HG02885 (cell line): Measurements from ENCODE around the gene KRTAP5-4.
"Not testable (repeated sequence)": the region's sequence is repeated elsewhere in the genome, so short reads cannot be mapped to it uniquely, and the experiment has no call there.

Source experiments
- ATAC-seq: cut with Tn5 transposase; IDR thresholded peaks from one replicate; pipeline ENCODE4 v1.9.1; 2021; ENCODE audit warnings: mild to moderate bottlenecking; ENCODE audit not compliant: unreplicated experiment, poor library complexity

The KRTAP5-4 gene, protein sequence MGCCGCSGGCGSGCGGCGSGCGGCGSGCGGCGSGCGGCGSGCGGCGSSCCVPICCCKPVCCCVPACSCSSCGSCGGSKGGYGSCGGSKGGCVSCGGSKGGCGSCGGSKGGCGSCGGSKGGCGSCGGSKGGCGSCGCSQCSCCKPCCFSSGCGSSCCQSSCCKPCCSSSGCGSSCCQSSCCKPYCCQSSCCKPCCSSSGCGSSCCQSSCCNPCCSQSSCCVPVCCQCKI

GRCh38 chr11:1622086-1622485, at the start of gene KRTAP5-4:
TSS of gene KRTAP5-4 (minus strand) at chr11:1622138. CDS start at chr11:1622093, 45 bp downstream.
- ATAC-seq, result no peak

DNA sequence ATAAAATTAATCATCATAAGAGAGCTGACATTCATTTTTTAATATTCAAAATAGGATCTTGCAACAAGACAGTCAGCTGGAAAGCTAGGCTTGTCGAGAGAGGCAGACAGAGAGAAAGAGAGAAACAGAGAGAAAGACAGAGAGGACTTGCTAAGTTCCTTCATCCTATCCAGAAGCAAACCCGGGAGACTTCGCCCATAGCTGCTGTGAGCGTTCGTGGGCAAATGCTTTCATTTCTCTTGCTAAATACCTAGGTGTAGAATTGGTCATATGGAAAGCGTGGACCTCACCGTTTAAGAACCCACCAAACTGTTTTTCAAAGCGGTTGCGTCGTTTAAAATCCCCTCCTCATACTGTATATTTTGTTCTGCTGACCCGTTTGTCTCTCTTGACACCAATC, 49.7 kb upstream of the KRTAP5-4 start:
- ATAC-seq, result no peak

- no peak for ATAC-seq
Measured at GRCh38 chr11:1670905-1671371, 49.0 kb upstream of the KRTAP5-4 start.

DNA sequence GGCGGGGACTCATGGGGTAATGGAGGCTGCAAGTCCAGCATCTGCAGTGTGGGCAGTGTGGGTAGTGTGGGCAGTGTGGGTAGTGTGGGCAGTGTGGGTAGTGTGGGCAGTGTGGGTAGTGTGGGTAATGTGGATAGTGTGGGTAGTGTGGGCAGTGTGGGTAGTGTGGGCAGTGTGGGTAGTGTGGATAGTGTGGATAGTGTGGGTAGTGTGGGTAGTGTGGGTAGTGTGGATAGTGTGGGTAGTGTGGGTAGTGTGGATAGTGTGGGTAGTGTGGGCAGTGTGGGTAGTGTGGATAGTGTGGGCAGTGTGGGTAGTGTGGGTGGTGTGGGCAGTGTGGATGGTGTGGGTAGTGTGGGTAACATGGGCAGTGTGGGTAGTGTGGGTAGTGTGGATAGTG, 48.5 kb upstream of the KRTAP5-4 start:
- not testable (repeated sequence) for ATAC-seq

GRCh38 chr11:1669546-1670218, 47.7 kb upstream of the KRTAP5-4 start:
- ATAC-seq, result no peak

- no peak for ATAC-seq
Measured at GRCh38 chr11:1668911-1669473, 47.1 kb upstream of the KRTAP5-4 start.

- no peak for ATAC-seq
Measured at GRCh38 chr11:1667906-1668305, 46.0 kb upstream of the KRTAP5-4 start.

- no peak for ATAC-seq
Measured at GRCh38 chr11:1667121-1667850, 45.3 kb upstream of the KRTAP5-4 start.

DNA sequence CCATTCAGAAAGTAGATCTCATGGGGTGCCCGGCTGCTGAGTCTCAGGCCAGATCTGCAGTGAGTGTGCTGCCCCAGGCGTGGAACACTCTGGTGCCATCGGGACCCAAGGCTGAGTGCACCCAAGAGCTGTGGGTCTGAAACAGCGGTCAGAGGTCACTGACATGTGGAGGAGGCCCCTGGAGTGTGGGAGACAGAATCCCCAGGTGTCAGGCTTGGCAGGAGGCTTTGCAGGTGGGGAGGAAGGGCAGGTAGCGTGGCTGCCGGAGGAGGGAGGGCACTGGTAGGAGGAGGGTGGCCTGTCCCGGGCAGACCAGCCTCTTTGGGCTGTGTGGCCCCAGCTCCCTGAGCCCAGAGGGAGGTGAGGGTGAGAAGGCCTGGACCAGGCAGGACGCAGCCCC, 43.4 kb upstream of the KRTAP5-4 start:
- ATAC-seq, result no peak

GRCh38 chr11:1662699-1663283, 40.9 kb upstream of the KRTAP5-4 start:
- ATAC-seq, result not testable (repeated sequence)

DNA sequence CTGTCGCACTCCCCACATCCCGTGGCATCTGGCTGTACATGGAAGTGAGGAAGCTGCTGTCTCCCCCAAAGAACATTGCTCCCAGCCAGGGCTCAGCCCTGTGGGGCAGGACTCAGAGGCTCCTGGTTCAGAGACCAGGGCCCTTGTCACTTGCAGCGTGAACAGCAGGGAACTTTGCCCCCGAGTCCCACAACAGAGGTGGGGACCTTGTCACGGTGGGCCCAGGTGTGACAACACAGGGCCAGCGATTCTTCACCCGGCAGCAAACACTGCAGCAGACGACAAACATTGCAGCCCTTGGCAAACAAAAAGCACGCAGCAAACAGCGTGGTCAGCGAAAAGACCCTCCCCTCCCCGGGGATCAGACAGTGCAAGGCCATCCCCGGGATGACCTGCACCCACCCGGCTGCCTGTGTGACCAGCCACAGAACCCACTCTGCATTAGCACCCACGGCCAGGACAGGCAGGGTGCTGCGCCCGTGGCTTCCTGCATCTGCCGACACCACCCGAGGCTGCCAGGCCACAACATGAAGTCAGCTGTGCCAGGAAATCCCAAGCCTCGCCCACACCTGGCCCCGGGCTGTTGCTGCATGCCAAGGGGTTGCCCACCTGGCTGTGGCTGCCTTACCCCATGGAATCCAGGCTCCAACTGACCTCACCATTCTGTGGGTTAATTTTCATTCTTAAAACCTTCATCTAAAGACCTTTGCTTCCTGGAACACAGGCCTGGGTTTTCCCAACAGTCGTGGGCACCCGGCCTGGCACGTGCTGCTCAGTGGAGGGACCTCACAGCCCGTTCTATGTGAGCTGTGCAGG, 39.7 kb upstream of the KRTAP5-4 start:
- ATAC-seq, result not testable (repeated sequence)

DNA sequence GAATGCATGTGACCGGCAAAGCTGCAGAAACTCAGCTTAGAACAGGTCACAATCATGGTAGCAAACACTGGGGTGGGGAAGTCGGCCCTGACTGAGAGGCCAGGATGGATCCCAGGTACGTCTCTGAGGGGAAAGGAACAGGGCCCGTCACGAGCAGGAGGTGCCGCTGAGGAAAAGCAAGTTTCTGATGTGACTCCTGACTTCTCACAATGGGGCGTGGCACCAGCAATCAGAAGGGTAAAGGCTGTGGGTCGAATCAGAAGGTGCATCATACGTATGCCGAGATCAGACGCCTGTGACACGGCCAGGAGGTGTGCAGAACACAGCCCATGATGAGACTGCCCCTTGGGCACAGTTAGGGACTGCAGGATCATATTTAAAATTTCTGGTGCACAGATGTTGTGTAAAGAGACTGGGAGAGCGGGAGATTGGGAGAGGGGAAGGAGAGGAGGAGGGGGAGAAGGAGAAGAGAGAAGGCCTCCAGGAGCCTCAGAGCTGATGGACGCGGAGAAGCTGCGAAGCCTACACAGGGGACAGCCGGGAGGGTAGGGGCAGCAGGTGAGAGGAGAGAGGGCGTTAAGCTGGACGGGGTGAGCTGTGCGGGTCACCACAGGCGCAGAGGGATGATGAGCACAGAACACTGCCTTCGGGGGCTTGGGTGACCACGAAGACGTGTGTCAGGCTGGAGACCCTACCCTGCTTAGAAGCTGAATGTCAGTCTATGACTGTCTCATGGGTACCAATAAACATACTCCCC, 38.4 kb upstream of the KRTAP5-4 start:
- no peak for ATAC-seq

DNA sequence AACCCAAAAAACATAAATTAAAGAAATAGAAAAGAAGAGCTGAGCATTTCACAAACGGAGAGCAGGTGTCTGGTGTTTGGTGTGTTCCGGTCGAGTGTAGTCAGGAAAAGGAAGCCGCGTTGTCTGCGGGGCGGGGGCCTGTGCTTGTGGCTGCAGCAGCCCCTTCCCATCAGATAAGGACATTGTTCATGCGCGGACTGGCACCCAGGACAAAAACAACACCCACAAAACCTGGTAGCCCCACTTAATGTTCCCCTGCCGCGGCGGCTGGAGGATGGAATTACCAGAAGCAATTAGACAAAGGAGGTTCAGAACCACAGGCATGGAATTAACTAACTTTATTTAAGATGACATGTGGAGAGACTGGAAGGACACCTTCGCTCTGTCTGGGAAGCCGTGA, 37.6 kb upstream of the KRTAP5-4 start:
- no peak for ATAC-seq

GRCh38 chr11:1656670-1657069, 34.7 kb upstream of the KRTAP5-4 start:
- ATAC-seq, result no peak

GRCh38 chr11:1656061-1656441, 34.1 kb upstream of the KRTAP5-4 start:
- no peak for ATAC-seq

DNA sequence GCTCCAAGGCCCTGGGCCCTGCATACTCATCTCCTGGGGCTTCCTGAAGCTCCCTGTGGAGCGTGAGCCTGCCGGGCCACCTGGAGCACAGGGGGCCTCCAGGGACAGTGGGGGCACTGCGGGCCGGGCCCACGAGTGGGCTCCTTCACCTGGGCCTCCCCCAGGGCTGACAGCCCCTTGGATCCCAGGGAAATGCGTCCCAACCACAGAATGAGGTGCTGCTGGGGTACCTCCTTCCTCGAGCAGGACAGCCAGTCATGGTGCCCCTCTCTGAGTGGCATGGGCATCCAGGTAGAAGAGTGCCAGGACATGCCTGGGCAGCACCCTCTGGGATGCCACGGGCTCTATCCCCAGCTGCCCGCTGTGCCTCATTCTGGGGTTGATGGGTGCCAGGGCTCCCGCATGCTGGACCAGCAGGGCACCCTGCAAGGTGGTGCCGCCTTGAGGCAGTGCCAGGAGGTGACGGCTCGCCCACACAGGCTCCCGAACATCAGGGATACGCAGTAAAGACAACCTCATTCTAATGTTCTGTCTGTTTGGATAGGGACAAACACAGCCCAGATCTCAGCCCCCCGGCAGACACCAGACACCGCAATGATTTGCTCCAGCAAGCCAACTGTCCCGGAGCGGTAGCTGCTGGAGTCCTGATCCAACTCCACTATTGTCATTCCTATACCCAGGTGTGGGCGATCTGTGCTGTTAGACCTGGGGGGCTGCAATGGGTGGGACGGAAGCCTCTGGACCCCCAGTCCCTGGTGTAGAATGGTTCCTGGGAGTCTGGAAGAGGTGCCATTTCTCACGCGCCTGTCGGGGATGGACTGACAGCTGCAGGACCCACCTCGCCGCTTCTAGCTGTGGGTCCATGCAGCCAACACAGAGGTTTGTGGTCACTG, 33.5 kb upstream of the KRTAP5-4 start:
- no peak for ATAC-seq

GRCh38 chr11:1654388-1655167, 32.6 kb upstream of the KRTAP5-4 start:
- no peak for ATAC-seq
